Activated CD4-positive, alpha-beta T cell treated with anti-CD3 and anti-CD28 coated beads for 24 hours (primary cell): ENCODE measurements around the gene VIPAS39.
"Not testable (repeated sequence)": the region's sequence is repeated elsewhere in the genome, so short reads cannot be mapped to it uniquely, and the experiment has no call there.

Source experiments
- DNase-seq, 2 donors: peaks; one replicate each; pipeline ENCODE4 v3.0.0-alpha.2; 2020; ENCODE audit warnings: low read depth in 2 of 2

Gene VIPAS39

GRCh38 chr14:77470224-77470870, 12.9 kb upstream of the VIPAS39 start:
- DNase-seq = no peak

DNA sequence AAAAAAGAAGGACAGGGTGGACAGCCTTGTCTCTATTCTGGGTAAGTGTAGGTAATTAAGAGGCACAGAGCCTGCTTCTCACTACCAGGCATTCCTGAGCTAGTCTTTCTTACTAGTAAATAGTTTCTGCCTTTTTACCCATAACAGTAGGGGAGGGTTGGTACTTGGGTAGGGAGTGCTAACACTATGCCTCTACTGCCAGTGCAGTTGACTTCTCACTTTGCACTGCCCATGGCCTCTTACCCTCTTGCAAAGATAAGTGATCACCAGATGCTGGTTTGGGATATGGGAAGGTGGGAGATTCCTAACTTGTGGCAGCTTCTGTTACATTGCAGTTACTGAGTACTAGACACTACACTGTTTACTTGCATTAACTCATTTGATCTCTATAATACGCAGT, 12.1 kb upstream of the VIPAS39 start:
- DNase-seq = no peak

GRCh38 chr14:77469067-77469505, 11.7 kb upstream of the VIPAS39 start:
- no peak for DNase-seq

DNA sequence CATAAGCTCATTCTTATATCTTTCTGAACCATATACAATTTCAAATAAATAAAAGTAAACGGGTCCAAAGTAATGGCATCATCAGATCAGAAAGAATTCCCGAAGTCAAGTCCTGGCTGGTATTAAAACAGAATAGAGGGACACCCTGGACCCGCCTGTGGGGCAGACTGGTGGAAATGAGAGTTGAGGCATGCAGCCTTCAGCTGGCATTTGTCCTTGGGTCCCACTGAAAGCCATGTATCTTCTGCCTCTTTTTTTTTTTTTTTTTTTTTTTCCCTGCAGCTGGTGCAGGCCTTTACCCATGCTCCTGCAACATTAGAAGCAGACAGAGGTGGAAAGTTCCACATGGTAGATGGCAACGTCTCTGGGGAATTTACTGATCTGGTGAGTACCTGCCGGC, 10.4 kb upstream of the VIPAS39 start:
- DNase-seq = no peak

GRCh38 chr14:77459072-77459723, 1.8 kb upstream of the VIPAS39 start:
- DNase-seq = peak; percentile 33 to 53

- DNase-seq = peak in 1 of 2 donors; percentile 15
Measured at GRCh38 chr14:77458249-77458950, 999 bp upstream of the VIPAS39 start.

DNA sequence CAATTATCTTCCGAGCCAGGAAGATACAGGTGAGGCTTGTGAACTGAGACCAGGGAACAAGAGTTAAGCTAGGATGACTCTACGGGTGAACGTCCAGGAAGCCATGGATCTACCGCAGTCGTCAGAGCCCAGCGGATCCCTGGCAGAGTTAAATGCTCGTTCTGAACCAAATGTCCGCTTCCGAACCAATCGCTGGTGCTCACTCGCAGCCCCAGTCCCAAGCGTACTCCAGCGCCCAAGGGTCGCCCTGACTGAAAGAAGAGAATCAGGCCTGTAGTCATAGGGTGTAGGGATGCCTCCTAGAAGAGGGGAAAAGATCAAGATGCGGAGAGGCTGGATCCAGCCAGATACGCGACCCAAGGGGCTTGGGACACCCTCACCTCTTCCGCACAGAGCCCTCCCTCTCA, 283 bp downstream of the VIPAS39 start:
- DNase-seq = no peak

GRCh38 chr14:77455966-77456640, 1.3 kb downstream of the VIPAS39 start:
- no peak for DNase-seq

DNA sequence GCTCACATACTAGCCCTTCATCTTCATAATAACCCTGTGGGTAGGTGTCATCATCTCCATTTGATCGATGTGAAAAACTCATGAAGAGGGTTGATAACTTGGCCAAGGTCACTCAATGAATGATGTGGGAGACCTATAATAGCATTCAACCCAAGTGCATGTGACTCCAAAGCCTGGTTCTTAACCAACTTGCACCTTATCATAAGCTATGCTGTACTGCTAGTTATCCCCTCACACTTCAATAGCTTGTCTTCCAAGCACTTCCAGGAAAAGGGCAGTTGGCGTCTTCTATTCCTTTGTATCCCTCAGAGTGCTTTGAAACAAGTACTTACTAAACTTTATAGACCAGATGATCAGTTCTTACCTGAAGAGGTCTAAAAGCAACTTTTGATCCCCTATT, 15.2 kb downstream of the VIPAS39 start:
- DNase-seq = no peak

GRCh38 chr14:77439861-77440260, 17.5 kb downstream of the VIPAS39 start:
- DNase-seq = no peak

GRCh38 chr14:77438596-77438995, 18.8 kb downstream of the VIPAS39 start:
- no peak for DNase-seq

DNA sequence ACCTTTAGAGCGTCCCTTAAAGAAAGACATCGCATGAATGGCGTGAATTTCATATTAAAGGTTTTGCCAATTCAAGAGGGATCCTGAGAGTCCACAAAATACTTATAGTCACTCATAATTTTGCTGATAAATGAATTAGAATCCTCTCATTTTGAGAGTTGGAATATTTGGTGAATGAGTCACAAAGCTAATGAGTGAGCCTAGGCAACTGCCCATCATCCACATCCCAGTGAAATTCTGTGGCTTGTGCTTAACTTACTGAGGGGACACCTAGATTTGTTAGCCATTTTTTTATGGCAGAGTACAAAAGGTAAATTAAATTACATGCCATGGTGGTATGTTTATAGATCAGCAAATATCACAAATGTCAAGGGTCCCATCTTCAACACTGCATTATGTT, 21.4 kb downstream of the VIPAS39 start:
- DNase-seq = no peak

GRCh38 chr14:77426396-77426795, 31.0 kb downstream of the VIPAS39 start:
- DNase-seq = no peak

GRCh38 chr14:77424862-77425261, 32.5 kb downstream of the VIPAS39 start:
- no peak for DNase-seq

GRCh38 chr14:77423423-77423822, 34.0 kb downstream of the VIPAS39 start, which contains the start of gene NOXRED1:
Gene NOXRED1 (minus strand): TSS chr14:77423523. CDS start chr14:77422889, 634 bp downstream.
- DNase-seq = no peak

GRCh38 chr14:77421201-77421600, 36.2 kb downstream of the VIPAS39 start:
- DNase-seq = no peak

DNA sequence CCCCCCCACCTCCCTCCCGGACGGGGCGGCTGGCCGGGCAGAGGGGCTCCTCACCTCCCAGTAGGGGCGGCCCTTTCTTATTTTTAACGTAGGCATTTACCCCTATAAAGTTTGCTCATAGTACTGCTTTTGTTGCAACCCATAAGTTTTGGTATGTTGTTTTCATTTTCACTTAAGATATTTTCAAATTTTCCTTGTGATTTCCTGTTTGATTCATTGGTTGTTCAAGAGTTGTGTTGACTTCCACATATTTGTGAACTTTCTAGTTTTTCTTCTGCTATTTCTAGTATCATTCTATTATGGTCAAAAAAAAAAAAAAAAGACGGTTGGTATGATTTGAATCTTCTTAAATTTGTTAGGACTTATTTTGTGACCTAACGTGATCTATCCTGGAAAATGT, 40.6 kb downstream of the VIPAS39 start:
- no peak for DNase-seq

DNA sequence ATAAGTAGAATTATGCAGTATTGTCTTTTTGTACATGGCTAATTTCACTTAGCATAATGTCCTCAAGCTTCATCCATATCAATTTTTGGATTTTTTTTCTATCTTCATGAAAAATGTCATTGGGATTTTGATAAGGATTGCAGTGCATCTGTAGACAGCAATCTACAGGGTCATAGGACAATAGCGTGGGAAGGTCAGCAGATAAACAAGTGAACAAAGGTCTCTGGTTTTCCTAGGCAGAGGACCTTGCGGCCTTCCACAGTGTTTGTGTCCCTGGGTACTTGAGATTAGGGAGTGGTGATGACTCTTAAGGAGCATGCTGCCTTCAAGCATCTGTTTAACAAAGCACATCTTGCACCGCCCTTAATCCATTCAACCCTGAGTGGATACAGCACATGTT, 41.3 kb downstream of the VIPAS39 start:
- DNase-seq = not testable (repeated sequence)

DNA sequence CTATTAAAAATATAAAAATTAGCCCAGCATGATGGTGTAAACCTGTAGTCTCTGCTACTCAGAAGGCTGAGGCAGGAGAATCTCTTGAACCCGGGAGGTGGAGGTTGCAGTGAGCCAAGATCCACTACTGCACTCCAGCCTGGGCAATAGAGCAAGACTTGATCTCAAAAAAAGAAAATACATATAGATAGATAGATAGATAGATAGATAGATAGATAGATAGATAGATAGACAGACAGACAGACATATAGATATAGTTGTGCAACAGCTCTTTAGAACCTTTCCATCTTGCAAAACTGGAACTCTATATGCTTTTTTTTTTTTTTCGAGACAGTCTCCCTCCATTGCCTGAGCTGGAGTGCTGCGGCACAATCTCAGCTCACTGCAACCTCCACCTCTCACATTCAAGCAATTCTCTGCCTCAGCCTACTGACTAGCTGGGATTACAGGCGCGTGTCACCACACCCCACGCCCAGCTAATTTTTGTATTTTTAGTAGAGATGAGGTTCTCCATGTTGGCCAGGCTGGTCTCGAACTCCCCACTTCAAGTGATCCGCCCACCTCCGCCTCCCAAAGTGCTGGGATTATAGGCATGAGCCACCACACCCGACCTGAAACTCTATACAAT, 41.9 kb downstream of the VIPAS39 start:
- not testable (repeated sequence) for DNase-seq

DNA sequence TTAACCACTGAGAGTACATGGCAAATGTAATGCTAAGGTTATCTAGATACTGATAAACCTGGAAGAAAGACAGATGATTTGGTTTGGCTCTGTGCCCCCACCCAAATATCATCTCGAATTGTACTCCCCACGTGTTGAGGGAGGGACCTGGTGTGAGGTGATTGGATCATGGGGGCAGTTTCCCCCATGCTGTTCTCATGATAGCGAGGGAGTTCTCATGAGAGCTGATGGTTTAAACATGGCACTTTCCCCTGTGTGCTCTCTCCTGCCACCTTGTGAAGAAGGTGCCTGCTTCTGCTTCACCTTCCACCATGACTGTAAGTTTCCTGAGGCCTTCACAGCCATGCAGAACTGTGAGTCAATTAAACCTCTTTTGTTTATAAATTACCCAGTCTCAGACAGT, 48.3 kb downstream of the VIPAS39 start:
- DNase-seq = no peak

GRCh38 chr14:77407158-77407557, 50.2 kb downstream of the VIPAS39 start:
- DNase-seq = no peak

DNA sequence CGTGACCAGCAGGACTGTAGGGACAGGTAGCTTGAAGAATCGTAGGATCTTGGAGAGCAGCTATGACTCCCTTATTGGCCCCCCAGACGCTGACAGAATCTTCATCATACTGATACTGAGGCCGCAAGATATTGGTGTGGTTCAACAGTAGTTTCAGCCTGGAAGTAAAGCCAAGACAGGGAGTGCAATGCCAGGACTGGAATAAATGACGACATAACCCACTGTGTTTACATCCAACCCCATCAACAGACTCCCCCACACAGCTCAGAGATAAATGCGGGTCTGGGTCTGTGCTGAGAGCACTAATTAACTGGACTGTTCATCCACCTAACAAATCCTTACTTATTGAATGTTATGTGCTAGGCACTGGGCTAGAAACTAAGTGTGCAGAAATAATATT, 50.7 kb downstream of the VIPAS39 start:
- DNase-seq = no peak
